C4-2B (cell line): ENCODE results near the gene GPR25.

ENCODE experiments used
- ZFX ChIP-seq: fragments of 450-650 bp; IDR thresholded peaks from 2 replicates; pipeline ENCODE4 v1.6.1; 2017
- TF ChIP-seq, protein P1 (sequence below): fragments of 450-650 bp; conservative IDR thresholded peaks from 2 replicates; pipeline ENCODE4 v1.5.1; 2017; ENCODE audit warnings: mild to moderate bottlenecking

DNA sequence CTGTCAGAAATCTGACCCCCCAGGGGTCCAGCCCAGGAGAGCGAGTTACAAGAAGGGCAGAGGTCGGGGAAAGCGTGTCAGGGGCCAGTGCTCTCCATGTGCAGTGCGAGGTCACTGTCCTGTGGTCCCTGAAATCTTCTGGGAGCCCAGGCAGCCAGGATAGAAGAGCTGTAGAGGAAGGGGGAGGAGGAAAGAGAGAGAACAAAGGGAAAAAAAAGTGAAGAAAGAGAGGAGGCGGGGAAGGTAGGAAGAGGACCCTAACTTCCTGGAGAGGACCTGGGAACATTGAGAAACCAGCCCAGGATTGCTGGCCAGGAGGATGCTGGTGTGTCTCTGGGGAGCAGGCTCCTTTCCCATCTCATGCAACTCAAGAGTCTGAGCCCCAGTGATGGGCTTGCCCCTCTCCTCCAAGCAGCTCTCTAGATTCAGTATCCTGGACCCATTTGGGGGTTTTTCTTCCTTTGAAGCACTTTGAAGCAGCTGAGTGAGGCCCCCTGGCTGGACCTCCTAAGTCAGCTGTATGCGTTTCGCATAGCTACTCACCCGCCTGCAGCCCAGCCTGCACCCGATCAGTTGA is 15.1 kb downstream of the GPR25 start:
- TF ChIP-seq, protein P1, sequence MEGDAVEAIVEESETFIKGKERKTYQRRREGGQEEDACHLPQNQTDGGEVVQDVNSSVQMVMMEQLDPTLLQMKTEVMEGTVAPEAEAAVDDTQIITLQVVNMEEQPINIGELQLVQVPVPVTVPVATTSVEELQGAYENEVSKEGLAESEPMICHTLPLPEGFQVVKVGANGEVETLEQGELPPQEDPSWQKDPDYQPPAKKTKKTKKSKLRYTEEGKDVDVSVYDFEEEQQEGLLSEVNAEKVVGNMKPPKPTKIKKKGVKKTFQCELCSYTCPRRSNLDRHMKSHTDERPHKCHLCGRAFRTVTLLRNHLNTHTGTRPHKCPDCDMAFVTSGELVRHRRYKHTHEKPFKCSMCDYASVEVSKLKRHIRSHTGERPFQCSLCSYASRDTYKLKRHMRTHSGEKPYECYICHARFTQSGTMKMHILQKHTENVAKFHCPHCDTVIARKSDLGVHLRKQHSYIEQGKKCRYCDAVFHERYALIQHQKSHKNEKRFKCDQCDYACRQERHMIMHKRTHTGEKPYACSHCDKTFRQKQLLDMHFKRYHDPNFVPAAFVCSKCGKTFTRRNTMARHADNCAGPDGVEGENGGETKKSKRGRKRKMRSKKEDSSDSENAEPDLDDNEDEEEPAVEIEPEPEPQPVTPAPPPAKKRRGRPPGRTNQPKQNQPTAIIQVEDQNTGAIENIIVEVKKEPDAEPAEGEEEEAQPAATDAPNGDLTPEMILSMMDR = no peak
- TF ChIP-seq ZFX = no peak
